ENCODE results near the gene XIRP2.

Gene XIRP2

DNA sequence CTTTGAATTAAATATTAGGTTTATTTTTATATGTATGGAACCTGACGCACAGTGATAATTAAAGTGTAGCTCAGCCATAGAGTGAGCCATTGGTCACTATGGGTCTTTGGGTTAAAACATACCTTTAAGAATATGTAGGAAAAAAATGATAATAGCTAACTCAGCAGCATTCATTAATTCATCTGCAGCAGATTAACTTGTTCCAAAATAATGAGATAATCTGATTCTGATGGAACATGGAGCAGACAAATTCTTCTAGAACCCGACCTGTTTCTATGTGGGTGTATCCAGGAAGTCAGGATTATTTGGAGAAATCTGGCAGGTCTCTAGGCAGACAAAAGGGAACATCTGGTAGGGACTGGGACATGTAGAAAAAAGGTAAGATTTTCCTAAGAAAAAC, at the start of gene XIRP2:
Gene XIRP2 (plus strand): TSS at position 301 of the 400 bp plus-strand sequence. CDS start 15,003 bp downstream, outside the sequence.
- DNase-seq (ENCODE audit: low spot score), result no peak

DNA sequence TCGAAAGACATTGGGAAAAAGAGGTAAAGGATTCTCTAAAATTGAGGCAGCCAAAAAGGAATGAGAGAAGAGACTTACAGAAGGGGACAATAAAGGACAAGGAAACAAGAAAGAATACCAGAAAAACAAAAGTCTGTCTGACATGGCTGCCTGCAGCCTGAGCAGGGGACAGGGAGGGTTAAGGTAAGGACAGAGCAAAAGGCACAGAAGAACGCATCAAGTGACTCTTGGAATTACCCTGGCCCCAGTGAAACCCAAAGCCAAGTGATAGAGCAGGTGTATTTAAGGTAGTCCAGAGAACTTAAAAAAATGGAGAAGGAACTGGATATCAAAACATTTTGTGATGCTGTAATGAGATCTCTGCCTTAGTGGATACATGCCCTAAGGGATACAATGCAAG, 47.1 kb upstream of the XIRP2 start:
- no peak for DNase-seq (ENCODE audit: low spot score)

DNA sequence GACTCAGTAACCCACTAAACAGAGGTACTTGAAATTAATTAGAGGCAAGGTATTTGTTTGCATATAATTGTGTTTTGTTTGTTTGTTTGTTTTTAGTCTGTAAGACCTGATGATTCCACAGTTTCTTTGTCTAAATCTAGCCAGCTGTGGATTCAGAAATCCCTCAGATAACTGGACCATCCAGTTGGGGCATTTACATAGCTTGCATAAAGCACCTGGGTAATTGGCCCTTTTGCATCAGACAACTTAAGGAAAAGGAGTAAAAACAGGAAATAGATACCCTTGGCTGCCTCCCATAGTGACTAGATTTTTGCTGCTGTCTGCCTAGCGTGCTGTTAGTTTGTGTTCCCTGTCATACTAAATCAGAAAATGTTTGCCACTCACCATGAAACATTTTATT, 46.6 kb upstream of the XIRP2 start:
- DNase-seq (ENCODE audit: low spot score), result no peak

DNA sequence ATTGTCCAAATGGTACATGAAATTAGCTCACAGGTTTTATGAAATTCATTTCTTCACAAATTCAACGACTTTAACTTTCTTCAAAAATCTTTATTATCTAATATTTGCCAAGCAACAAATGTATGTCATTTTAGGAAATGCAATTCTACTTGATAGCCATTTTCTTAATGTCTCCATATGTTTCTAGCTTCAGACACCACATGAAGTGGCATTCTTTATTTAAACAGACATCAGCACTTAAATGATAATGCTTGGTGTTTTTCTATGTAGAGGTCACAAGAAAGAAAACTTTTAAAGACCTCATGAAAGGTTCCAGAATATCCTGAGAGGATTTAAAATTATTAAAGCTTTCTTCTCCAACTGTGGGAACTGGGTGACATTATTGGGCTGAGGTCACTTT, 44.2 kb upstream of the XIRP2 start:
- no peak for DNase-seq (ENCODE audit: low spot score)

DNA sequence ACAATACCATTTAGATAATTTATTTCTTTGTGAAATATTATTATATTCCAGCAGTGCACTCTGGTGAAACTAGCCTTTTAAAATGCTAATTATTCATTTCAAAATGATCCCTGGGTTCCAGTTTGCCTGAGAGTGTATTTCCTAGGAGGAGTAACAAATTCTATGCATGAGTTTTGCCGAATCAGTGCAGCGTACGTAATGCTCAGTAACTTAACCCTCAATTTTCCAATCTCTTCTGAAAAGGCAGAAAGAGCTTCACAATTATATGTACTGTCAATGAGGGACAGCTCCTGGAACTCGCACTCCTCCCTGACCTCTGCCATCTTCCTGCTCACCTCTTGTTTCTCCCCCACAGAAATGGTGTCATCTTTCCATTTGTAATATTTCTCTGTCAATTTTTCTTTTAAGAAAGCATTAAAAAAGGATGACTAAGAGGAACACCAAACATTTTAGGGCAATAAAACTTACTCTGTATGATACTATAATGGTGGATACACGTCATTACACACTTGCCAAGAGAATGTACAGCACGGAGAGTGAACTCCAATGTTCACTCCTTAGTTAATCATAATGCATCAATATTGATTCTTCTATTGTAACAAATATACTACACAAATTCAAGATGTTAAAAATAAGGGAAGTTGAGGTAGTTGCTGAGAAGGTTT, 25.7 kb upstream of the XIRP2 start:
- DNase-seq (ENCODE audit: low spot score), result no peak

DNA sequence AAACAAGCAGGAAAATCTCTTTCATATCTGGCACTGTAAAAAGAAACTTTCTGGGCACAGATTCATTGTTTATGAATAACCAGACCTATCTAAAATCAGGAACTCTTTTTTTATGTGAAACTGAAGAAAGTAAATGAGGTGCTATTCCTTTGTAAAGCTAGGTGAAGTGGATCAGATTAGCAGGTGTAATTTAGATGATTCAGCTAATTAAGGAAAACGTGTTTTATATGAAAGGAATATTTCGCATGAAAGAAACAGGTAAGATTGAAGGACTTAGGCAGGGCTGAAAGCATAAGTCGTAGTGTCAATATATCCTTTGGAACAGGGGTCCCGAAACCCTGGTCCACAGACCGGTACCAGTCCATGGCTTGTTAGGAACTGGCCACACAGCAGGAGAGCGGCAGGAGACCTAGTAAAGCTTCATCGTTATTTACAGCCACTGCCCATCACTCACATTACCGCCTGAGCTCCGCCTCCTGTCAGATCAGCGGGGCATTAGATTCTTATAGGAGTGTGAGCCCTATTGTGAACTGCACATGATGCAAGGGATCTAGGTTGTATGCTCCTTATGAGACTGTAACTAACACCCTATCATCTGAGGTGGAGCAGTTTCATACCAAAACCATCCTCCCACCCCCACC, 20.3 kb upstream of the XIRP2 start:
- DNase-seq (ENCODE audit: low spot score), result no peak

DNA sequence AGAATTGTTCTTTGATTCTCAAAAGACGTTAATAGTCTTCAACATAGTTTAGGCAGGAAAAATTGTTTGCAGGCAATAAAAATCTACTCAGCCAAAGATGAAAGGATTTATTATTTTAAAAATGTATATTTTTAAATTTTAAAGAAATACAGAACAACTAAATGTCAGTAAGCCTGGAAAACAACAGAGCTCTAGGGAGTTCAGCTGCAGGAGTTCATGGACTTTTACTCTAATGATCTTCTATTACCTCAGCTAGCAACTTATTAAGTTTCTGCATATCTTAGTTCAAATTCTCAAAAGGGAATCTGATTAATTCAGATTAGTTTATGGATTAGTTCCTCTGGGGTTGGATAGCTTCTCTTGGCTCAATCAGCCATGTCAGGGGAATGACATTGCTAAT, 17.9 kb upstream of the XIRP2 start:
- DNase-seq (ENCODE audit: low spot score), result no peak

DNA sequence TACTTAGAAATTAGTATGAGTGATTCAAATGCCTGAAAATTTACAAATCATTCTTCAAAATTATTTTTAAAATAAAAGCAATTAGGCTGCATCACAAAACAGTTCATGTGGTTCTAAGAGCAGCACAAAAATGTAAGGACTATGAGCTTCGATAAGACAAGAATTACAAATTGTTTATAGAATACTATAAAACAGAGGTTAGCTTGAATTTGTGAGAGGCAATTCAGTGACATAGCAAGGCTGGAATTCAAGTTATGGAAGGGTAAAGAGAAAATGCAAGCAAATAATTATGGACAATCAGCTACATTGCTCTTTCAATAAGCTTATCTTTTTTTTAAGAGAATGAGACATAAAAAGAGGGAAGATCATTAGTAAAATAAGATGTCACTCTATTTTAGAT, 7.1 kb upstream of the XIRP2 start:
- no peak for DNase-seq (ENCODE audit: low spot score)

DNA sequence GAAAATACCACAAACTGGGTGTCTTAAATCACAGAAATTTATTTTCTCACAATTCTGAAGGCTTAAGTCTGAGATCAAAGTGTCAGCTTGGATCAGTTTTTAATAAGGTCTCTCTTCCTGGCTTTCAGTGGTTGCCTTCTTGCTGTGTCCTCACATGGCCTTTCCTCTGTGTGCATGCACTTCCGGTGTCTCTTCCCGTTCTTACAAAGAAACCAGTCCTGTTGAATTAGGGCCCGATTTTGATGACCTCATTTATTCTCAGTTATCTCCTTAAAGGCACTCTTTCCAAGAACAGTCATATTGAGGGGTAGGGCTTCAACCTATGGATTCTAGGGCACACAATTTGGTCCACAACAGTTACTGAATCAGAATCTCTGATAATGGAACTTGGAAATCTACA, 5.4 kb upstream of the XIRP2 start:
- peak; percentile 7 for DNase-seq (ENCODE audit: low spot score)

GRCh38 chr2:166891727-166892126, 3.4 kb downstream of the XIRP2 start:
- DNase-seq (ENCODE audit: low spot score), result no peak

DNA sequence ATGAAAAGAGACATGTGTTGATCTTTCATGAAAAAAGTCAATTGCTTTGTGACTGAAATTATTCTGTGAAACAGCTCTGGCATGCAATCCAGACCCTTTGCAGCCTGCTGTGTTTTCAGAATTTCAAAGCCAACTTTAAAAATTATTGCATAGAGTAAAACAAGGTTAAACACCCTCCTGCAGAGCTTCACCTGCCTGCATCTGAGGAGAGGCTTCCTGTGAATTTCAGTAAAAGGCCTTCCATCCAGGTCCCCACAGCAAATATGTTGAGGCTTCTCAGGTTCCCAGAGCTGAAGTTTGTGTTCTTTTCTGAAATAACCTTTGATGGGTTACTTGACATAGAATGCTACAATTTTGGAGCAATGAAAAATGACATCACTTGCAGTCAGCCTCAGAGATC, 4.1 kb downstream of the XIRP2 start:
- DNase-seq (ENCODE audit: low spot score), result no peak

- DNase-seq (ENCODE audit: low spot score), result no peak
Observed at GRCh38 chr2:166895243-166895642, 7.0 kb downstream of the XIRP2 start.

DNA sequence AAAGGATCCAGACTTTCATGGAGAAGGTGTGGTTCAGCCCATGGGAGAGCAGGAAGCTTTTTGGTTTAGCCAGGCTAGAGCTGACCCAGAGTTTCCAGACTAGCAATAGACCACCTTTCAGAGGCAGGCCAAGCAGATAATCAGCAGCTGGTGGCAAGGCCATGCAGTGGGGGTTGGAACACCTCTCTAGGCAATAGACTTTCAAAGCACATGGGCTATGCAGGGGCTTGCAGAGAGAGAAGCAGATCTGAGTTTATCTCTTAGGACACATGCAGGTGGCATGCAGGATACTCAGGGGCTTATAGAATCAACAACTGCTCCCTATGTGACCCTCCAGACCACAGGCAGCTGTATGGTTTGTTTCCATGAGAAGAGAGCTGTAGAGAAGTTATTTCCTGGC, 9.4 kb downstream of the XIRP2 start:
- DNase-seq (ENCODE audit: low spot score), result no peak

GRCh38 chr2:166899676-166900075, 11.4 kb downstream of the XIRP2 start:
- DNase-seq (ENCODE audit: low spot score), result no peak

DNA sequence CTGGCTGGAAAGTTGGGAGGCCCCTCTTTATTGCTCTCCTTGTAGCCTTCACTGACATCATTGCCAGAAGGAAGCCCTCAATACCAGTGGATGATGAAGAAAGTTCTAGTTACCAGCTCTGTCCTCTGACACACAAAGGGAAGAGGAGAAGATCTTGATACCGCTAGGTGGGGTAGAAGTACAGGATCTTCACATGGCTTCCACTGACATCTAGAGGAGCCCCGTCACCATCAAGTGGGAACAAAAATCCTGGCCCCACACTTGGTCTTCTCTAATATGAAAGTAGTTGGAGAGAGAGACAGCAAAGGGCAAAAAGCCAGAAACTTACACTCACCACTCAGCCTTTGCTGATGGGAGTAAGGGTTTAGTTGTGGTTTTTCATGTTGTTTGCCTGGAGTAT, 12.4 kb downstream of the XIRP2 start:
- no peak for DNase-seq (ENCODE audit: low spot score)

DNA sequence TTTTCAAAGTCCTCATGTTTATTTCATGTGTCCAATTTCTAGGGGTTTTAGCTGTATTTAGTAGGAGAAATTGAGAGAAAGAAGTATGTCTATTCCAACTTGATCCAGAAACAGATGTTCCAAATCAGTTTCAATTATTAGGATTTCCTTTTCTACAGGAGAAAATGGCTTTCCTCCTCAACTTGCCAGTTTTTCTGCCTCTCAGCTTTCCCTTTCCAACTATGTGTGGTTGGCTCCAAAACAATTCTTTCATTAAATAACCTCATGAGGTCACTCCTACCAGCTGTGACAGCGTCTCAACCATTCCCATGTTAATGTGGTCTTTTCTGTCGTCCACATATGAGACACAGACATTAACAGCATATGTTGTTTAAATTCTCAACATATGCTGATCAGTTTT, 13.1 kb downstream of the XIRP2 start:
- no peak for DNase-seq (ENCODE audit: low spot score)

GRCh38 chr2:166916987-166917386, 28.7 kb downstream of the XIRP2 start:
- DNase-seq (ENCODE audit: low spot score), result no peak

DNA sequence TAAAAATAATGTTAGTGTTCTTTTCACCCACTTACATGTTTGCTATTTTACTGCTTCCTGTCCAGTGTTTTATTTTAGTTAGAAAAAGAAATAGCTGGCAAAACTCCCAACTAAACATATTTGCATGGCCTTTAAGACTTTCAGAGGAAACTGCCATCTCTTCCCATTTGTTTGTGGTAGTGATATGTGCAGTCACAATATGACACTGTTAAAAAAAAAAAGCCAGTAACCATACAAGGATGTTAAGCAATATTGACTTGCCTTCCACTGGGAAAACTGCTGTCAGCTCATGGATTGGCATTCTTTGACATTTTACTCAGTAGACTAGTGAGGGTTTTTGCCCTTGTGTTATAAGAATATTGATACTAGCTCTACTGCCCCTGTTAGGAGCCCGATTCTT, 29.1 kb downstream of the XIRP2 start:
- no peak for DNase-seq (ENCODE audit: low spot score)

DNA sequence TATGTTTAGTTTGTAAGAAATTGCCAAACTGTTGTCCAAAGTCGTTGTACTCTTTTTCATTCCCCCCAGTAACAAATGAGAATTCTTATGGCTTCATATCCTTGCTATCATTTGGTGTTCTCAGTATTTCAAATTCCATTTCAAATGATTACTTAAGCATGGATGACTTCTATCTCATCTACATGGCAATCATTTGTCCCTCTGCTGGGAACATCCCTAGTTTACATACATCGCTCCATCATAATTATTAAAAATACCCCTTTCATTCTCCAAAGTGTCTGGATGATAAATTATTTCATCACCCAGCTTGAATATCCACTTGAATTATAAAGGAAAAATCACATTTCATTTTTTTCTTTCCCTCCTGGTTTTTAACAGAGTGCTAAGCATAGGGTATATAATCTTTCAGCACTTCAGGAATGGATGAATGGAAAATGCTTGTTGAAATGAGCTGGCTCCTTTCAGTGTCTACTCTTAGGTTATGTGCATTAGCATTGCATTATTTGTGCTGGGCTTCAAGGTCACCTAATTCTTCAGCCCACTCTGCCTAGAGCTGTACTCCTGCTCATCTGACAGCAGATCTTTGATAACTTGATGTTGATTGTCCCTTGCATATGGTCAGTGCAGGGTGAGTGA, 33.1 kb downstream of the XIRP2 start:
- DNase-seq (ENCODE audit: low spot score), result no peak

DNA sequence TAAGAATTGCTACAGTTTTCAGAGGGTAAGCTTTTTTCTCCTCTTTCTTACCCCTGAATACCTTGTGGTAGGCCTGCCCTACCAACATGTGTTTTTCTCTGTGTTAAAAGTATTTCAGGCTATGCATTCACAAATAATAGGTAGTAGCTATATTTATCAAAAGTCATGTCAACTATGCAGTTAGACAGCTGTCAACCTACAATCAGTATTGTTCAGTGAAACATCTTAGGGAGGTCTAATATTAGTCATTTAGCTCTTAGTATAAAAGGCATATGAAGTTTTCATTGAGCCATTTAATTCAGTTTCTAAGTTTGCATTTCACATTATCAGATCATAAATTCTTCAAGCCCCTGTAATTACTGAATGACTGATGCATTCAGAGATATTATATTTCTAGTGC, 36.7 kb downstream of the XIRP2 start:
- no peak for DNase-seq (ENCODE audit: low spot score)

DNA sequence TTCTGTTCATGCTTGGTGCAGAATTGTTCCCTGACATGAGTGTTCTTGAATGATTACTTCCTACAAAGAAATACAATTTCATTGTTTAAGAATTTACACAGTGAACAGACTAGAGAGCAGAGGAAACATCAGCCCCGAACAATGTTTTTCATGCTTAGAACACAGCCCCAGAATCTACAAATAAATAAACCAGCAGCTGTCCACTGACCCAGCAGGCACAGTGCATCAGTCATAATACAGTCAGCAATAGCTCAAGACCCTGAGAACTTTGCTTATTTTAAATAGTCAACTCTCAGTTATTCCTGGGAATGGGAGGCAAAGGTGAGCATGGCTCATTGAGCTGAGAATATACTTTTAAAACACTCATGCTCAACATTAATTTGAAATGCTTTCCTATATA, 38.4 kb downstream of the XIRP2 start:
- DNase-seq (ENCODE audit: low spot score), result peak; percentile 24

DNA sequence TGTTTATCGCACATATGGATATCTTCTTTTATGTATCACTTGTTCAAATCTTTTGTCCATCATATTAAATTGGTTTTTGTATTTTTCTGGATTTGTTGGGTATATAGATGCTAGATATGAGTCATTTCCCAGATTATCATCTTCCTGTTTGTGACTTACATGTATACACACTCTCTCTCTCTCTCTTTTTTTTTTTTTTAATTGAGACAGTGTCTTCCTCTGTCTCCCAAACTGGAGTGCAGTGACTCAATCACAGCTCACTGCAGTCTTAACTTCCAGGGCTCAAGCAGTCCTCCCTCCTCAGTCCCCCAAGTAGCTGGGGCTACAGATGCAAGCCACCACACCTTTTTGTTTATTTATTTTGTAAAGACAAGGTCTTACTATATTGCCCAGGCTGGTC, 43.8 kb downstream of the XIRP2 start:
- DNase-seq (ENCODE audit: low spot score), result peak; percentile 28

GRCh38 chr2:166934817-166935216, 46.5 kb downstream of the XIRP2 start:
- no peak for DNase-seq (ENCODE audit: low spot score)

DNA sequence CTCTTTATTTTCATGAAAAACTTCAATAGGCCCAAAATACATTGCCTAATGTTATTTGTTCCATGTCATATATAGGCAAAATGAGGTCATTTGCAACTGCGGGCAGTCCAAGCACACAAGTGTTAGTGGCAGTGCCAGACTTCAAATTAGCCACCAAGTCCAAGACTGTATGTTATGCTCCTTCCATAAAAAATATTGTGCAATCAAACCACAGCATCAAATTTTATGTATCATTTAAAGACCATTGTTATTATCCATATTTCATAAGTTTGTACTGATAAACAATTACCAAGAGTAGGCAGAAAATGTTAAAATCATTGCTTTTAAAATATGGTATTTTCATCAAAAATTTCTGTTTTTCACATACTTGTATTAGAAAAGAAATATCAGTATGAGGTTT, 54.1 kb downstream of the XIRP2 start:
- no peak for DNase-seq (ENCODE audit: low spot score)

All from kidney capillary endothelial cell (primary cell).